SJSA1 (cell line): ENCODE results near the gene RRM2. TPM values are rescaled to one million over a fixed set of nuclear protein-coding genes. Genes with fewer than 3 reads are reported as not detected.

Source experiments
- DNase-seq, 2 experiments: peaks; one replicate each; pipeline ENCODE4 v3.0.0-alpha.2; 2015 to 2020; ENCODE audit warnings: low spot score in 2 of 2, low read depth in 1 of 2
- H3K27ac ChIP-seq: fragments of 250-450 bp; sonication (Bioruptor Pico); 2 replicates; pipeline ENCODE4 v1.5.1; 2020; ENCODE audit warnings: mild to moderate bottlenecking, moderate library complexity
- H3K27me3 ChIP-seq: fragments of 250-450 bp; sonication (Bioruptor Pico); replicated peaks from 2 replicates; pipeline ENCODE4 v1.5.1; 2020; ENCODE audit warnings: mild to moderate bottlenecking, moderate library complexity
- H3K36me3 ChIP-seq: fragments of 250-450 bp; sonication (Bioruptor Pico); 2 replicates; pipeline ENCODE4 v1.5.1; 2020; ENCODE audit warnings: mild to moderate bottlenecking
- H3K4me1 ChIP-seq: fragments of 250-450 bp; sonication (Bioruptor Pico); replicated peaks from 2 replicates; pipeline ENCODE4 v1.6.1; 2021; ENCODE audit warnings: mild to moderate bottlenecking
- H3K4me3 ChIP-seq: fragments of 250-450 bp; sonication (Bioruptor Pico); 2 replicates; pipeline ENCODE4 v1.5.1; 2020; ENCODE audit warnings: mild to moderate bottlenecking
- H3K9me3 ChIP-seq: fragments of 250-450 bp; sonication (Bioruptor Pico); replicated peaks from 2 replicates; pipeline ENCODE4 v1.5.1; 2020; ENCODE audit warnings: mild to moderate bottlenecking
- total RNA-seq: library from RNA; depleted of rRNA; stranded (reverse); fragments of >200 nt; shearing (Covaris generic); gene quantifications from 2 replicates; pipeline ENCODE4 v1.2.3, GENCODE V29; 2014; rRNA removed

The RRM2 gene
- total RNA-seq = 180 and 209 TPM in 2 replicates

DNA sequence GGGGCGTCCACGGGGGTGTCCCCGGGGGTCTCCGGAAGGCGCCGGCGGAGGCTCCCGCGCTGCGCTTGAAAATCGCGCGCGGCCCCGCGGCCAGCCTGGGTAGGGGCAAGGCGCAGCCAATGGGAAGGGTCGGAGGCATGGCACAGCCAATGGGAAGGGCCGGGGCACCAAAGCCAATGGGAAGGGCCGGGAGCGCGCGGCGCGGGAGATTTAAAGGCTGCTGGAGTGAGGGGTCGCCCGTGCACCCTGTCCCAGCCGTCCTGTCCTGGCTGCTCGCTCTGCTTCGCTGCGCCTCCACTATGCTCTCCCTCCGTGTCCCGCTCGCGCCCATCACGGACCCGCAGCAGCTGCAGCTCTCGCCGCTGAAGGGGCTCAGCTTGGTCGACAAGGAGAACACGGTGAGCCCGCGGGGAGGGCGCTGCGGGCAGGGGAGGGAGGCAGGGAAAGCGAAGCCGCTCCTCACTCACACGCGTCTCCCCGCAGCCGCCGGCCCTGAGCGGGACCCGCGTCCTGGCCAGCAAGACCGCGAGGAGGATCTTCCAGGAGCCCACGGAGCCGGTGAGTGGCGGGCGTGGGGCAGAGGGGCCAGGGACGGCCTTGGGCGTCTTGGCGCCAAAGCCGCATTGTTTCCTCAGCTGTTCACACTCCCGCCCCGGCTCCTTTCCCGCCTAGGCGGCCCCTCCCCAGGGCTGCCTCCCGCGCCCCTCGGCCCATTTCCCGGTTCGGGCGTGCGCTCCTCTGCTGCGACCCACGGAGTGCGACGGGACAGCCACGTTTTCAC, at the start of gene RRM2:
TSS of gene RRM2 (plus strand) at position 240 of the 781 bp plus-strand sequence. CDS start at position 300, 60 bp downstream.
- Histone ChIP-seq H3K4me1 (peaks cover 51% of the 10 kb centered on the region), H3K27ac (peak within 1 kb of the TSS; percentile 98), H3K27me3 (no peaks in the 10 kb centered on the region), H3K9me3 (no peaks in the 10 kb centered on the region), H3K36me3 (peaks cover 57% of the 10 kb centered on the region), H3K4me3 (peak within 1 kb of the TSS; percentile 79)
- peak; percentile 94 to 98 for DNase-seq

DNA sequence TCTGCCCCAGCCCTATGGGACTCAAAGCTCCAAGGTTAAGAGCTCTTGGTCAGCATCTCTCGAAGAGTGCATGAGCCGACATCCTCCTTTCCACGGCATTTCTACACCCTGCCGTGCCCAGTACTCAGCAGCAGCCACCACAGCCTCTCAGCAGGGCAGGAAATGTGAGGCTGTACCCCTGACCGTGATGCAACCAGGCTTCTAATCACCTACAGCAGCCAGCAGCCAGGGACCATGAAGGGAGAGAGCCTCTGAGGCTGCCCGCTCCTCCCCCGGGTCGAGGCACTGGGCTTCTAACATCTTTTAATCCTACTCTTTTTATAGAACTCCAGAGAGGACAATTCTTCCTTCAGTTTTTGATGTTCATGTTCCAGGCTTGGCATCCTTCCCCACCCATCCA, 48.8 kb upstream of the RRM2 start:
- no peak for DNase-seq
- Histone ChIP-seq H3K27ac (no peak overlapping the region), H3K27me3 (no peaks in the 10 kb centered on the region), H3K36me3 (0 out of 2 replicates have a peak, but pooled peaks cover 3% of the 10 kb centered on the region), H3K4me3 (no peak overlapping the region), H3K4me1 (peaks cover 12% of the 10 kb centered on the region), H3K9me3 (no peaks in the 10 kb centered on the region)

GRCh38 chr2:10075101-10075500, 47.4 kb upstream of the RRM2 start:
- no peak for DNase-seq
- no peaks in the 10 kb centered on the region for H3K27me3 ChIP-seq
- H3K36me3 ChIP-seq = peaks cover 3% of the 10 kb centered on the region; the same call in 1 of the 2 replicates
- H3K4me1 ChIP-seq = peaks cover 23% of the 10 kb centered on the region
- no peaks in the 10 kb centered on the region for H3K9me3 ChIP-seq
- no peak overlapping the region for H3K27ac ChIP-seq
- no peak overlapping the region for H3K4me3 ChIP-seq

- peaks cover 3% of the 10 kb centered on the region; the same call in 1 of the 2 replicates for H3K36me3 ChIP-seq
- no peak for DNase-seq
- H3K4me3 ChIP-seq = no peak overlapping the region
- peaks cover 27% of the 10 kb centered on the region for H3K4me1 ChIP-seq
- H3K27ac ChIP-seq = no peak overlapping the region
- no peaks in the 10 kb centered on the region for H3K9me3 ChIP-seq
- no peaks in the 10 kb centered on the region for H3K27me3 ChIP-seq
Measured at GRCh38 chr2:10075571-10076209, 46.8 kb upstream of the RRM2 start.

- Histone ChIP-seq H3K4me3 (no peak overlapping the region), H3K36me3 (peaks cover 3% of the 10 kb centered on the region; the same call in 1 of the 2 replicates), H3K9me3 (no peaks in the 10 kb centered on the region), H3K27ac (no peak overlapping the region), H3K27me3 (no peaks in the 10 kb centered on the region), H3K4me1 (peaks cover 33% of the 10 kb centered on the region)
- no peak for DNase-seq
Measured at GRCh38 chr2:10076511-10076910, 46.0 kb upstream of the RRM2 start.

DNA sequence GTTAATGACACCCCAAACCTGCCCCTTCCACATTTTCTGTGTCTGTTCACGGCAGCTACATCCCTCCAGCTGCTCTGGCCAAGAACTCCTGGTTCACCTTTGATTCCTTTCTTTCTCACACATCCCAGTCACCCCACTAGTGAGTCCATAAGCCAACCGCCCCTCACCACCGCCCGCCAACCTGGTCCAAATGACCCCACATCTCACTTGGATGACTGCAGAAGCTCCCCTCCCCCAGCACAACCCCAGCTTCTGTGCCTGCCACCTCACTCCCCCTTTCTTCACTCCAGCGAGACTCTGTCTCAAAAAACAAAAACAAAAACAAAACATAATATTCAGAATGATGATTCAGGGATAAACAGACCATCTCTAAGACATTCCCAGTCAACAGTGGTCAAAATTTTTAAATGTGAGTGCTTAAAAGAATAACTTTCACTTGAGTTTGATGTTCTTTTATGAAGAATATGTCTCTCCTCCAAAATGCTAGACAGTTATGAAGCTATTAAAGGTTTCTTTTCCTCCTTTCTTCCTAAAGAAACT, 45.5 kb upstream of the RRM2 start:
- peaks cover 3% of the 10 kb centered on the region; the same call in 1 of the 2 replicates for H3K36me3 ChIP-seq
- no peaks in the 10 kb centered on the region for H3K9me3 ChIP-seq
- peaks cover 33% of the 10 kb centered on the region for H3K4me1 ChIP-seq
- H3K4me3 ChIP-seq = no peak overlapping the region
- H3K27me3 ChIP-seq = no peaks in the 10 kb centered on the region
- no peak for DNase-seq
- H3K27ac ChIP-seq = no peak overlapping the region

DNA sequence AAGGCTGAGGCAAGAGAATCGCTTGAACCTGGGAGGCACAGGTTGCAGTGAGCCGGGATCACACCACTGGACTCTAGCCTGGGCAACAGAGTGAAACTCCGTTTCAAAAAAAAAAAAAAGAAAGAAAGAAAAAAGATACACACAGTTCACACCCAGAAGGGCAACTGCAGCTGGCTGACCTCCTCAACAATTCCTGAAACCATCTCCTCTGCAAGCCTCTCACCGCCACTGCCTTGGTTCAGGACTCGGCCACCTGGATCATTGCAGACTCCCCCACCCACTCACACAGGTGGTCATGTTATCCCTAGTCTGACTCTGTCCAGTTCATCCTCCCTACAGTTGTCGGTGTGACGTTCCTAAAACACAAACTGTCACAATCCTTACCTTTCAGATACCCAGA, 44.5 kb upstream of the RRM2 start:
- no peak for DNase-seq
- Histone ChIP-seq H3K36me3 (peaks cover 3% of the 10 kb centered on the region; the same call in 1 of the 2 replicates), H3K9me3 (no peaks in the 10 kb centered on the region), H3K4me3 (no peak overlapping the region), H3K4me1 (peaks cover 28% of the 10 kb centered on the region), H3K27me3 (no peaks in the 10 kb centered on the region), H3K27ac (no peak overlapping the region)

- Histone ChIP-seq H3K27me3 (no peaks in the 10 kb centered on the region), H3K4me3 (peak overlapping the region; percentile 86), H3K4me1 (peaks cover 28% of the 10 kb centered on the region), H3K27ac (peak overlapping the region; percentile 59), H3K36me3 (peaks cover 3% of the 10 kb centered on the region; the same call in 1 of the 2 replicates), H3K9me3 (no peaks in the 10 kb centered on the region)
- peak in 1 of 2 experiments; percentile 71 for DNase-seq
Measured at GRCh38 chr2:10078704-10079265, 43.8 kb upstream of the RRM2 start.

DNA sequence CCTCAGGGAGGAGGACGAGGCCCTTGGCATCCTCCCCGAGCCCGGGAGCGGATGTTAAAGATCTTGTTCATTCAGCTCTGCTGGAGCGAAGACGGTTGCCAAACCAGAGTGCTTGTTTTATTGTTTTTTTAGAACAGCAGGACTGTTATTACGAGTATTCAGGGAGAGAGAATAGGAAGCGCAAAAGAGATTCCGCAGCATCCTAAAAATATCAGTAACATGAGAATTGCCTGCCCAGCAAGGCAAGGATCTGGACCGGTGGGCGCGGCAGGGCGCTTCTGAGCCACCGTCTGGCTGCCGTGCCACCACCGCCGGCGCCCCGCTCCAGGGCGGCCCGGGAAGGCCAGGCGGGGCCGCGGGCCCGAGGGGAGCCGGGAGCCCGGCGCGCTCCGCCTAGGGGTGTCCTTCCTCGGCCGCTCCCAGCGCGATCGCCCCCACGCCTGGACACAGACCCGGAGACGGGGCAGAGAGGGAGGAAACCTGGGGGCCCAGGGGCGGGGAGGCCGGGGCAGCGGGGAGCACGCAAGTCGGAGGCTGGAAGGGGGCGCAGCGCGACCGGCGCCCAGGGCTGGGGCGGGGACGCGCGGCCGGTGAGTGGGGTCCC, 43.2 kb upstream of the RRM2 start:
- Histone ChIP-seq H3K4me3 (peak overlapping the region; percentile 86), H3K27ac (peak overlapping the region; percentile 59), H3K9me3 (no peaks in the 10 kb centered on the region), H3K27me3 (0 out of 2 replicates have a peak, but pooled peaks cover 2% of the 10 kb centered on the region), H3K4me1 (peaks cover 31% of the 10 kb centered on the region), H3K36me3 (peaks cover 3% of the 10 kb centered on the region; the same call in 1 of the 2 replicates)
- peak in 1 of 2 experiments; percentile 73 for DNase-seq

- Histone ChIP-seq H3K27me3 (0 out of 2 replicates have a peak, but pooled peaks cover 4% of the 10 kb centered on the region), H3K27ac (peak within 1 kb of the TSS; percentile 71), H3K9me3 (no peaks in the 10 kb centered on the region), H3K4me1 (peaks cover 32% of the 10 kb centered on the region), H3K36me3 (peaks cover 3% of the 10 kb centered on the region; the same call in 1 of the 2 replicates), H3K4me3 (peak within 1 kb of the TSS; percentile 86)
- peak in 1 of 2 experiments; percentile 55 for DNase-seq
Measured at GRCh38 chr2:10079870-10080535, 42.5 kb upstream of the RRM2 start, which contains the start of gene CYS1. CYS1 (minus strand) TSS chr2:10080411; CDS start chr2:10080223, 188 bp downstream.

- Histone ChIP-seq H3K36me3 (peaks cover 3% of the 10 kb centered on the region; the same call in 1 of the 2 replicates), H3K27me3 (0 out of 2 replicates have a peak, but pooled peaks cover 4% of the 10 kb centered on the region), H3K9me3 (no peaks in the 10 kb centered on the region), H3K4me3 (peak overlapping the region; percentile 86), H3K4me1 (peaks cover 32% of the 10 kb centered on the region), H3K27ac (peak overlapping the region; percentile 71)
- peak in 1 of 2 experiments; percentile 54 for DNase-seq
Measured at GRCh38 chr2:10080536-10081304, 41.8 kb upstream of the RRM2 start.

GRCh38 chr2:10083046-10083445, 39.5 kb upstream of the RRM2 start:
- no peak for DNase-seq
- H3K36me3 ChIP-seq = peaks cover 3% of the 10 kb centered on the region; the same call in 1 of the 2 replicates
- H3K4me3 ChIP-seq = no peak overlapping the region
- no peak overlapping the region for H3K27ac ChIP-seq
- H3K4me1 ChIP-seq = peaks cover 32% of the 10 kb centered on the region
- 0 out of 2 replicates have a peak, but pooled peaks cover 4% of the 10 kb centered on the region for H3K27me3 ChIP-seq
- H3K9me3 ChIP-seq = no peaks in the 10 kb centered on the region
